Gastrocnemius medialis (tissue), 4 donors: ENCODE data around the gene ARL15. TPM values are rescaled to one million over a fixed set of nuclear protein-coding genes. Genes with fewer than 3 reads are reported as not detected.

Experiments
- ATAC-seq, 2 donors: fragments of 150-250 bp; one replicate each; pipeline ENCODE4 v1.9.1; 2016
- DNase-seq, 2 donors: peaks; one replicate each; pipeline ENCODE4 v3.0.0-alpha.2; 2019
- H3K27ac ChIP-seq, 4 donors: fragments of 200-600 bp; sonication (generic); 1 replicate in 1 of 4; 2 replicates in 3 of 4; pipeline ENCODE4 v1.5.1; 2016 to 2018; ENCODE audit warnings: mild to moderate bottlenecking in 2 of 4, moderate library complexity in 1 of 4
- H3K27me3 ChIP-seq, 3 donors: fragments of 200-600 bp; sonication (generic) in 2 of 3; 1 replicate in 1 of 3; 2 replicates in 2 of 3; pipeline versions ENCODE4 v1.5.1 to v1.6.0; 2016 to 2019; ENCODE audit warnings: mild to moderate bottlenecking in 1 of 3, moderate library complexity in 1 of 3
- H3K36me3 ChIP-seq, 2 donors: fragments of 200-600 bp; sonication (generic) in 1 of 2; one replicate each; pipeline ENCODE4 v1.5.1; 2017 to 2018
- H3K4me1 ChIP-seq, 2 donors: fragments of 200-600 bp; sonication (generic) in 1 of 2; one replicate each; pipeline ENCODE4 v1.5.1; 2016 to 2017; ENCODE audit warnings: mild to moderate bottlenecking in 2 of 2
- H3K4me3 ChIP-seq, 4 donors: fragments of 200-600 bp; sonication (generic) in 3 of 4; 1 replicate in 1 of 4; 2 replicates in 3 of 4; pipeline ENCODE4 v1.5.1; 2016 to 2019; ENCODE audit warnings: mild to moderate bottlenecking in 2 of 4
- H3K9me3 ChIP-seq, 3 donors: fragments of 200-600 bp; sonication (generic) in 2 of 3; 1 replicate in 1 of 3; 2 replicates in 2 of 3; pipeline ENCODE4 v1.5.1; 2016 to 2019
- CTCF ChIP-seq, 5 experiments: fragments of 450-650 bp in 3 of 5; fragments of 200-600 bp in 2 of 5; sonication (generic) in 2 of 5; IDR thresholded peaks in 4 of 5; conservative IDR thresholded peaks in 1 of 5; 1 replicate in 4 of 5; 2 replicates in 1 of 5; pipeline ENCODE4 v1.5.1; 2016 to 2019; ENCODE audit warnings: antibody characterized with exemption in 5 of 5, mild to moderate bottlenecking in 3 of 5, moderate library complexity in 3 of 5
- POLR2A ChIP-seq, 2 donors: fragments of 450-650 bp; IDR thresholded peaks; one replicate each; pipeline ENCODE4 v1.6.1; 2017; ENCODE audit warnings: antibody characterized with exemption in 2 of 2, mild to moderate bottlenecking in 2 of 2, moderate library complexity in 2 of 2
- in situ Hi-C, 4 donors: fragments of 200-750 bp; cut with MboI; loops; one replicate each; pipeline versions ENCODE4 v1.15.0 to v1.8.0; 2017; ENCODE audit warnings: low sequenced_read_pairs in 4 of 4
- intact Hi-C: fragments of 100-400 bp; cut with DNase I; formaldehyde crosslinking; loops from one replicate; pipeline ENCODE4 v1.15.1; 2023; ENCODE audit warnings: low total_unique reads
- total RNA-seq, 4 donors: library from RNA; depleted of rRNA; stranded (reverse); fragments of >200 nt; gene quantifications; one replicate each; pipeline versions ENCODE4 v1.1.0 to v1.2.3, GENCODE V29; 2016

ARL15 gene
- total RNA-seq, 4 donors from 2014 or later, result 1.7 to 5.5 (median 3.2) TPM

- H3K27ac ChIP-seq, result no peak overlapping the region
- no peaks in the 10 kb centered on the region for H3K27me3 ChIP-seq
- no peak for TF ChIP-seq CTCF (IDR thresholded peaks at IDR 0.05 in 4 of 5, conservative IDR thresholded peaks at IDR 0.05 in 1 of 5)
- TF ChIP-seq POLR2A (IDR thresholded peaks at IDR 0.05), result no peak
- no peaks in the 10 kb centered on the region for H3K4me1 ChIP-seq
- no peaks in the 10 kb centered on the region for H3K9me3 ChIP-seq
- H3K4me3 ChIP-seq, result no peak overlapping the region
- DNase-seq, result no peak
- no peaks in the 10 kb centered on the region for H3K36me3 ChIP-seq
- intact Hi-C loops, result no loop called here
- ATAC-seq, result no peak
- in situ Hi-C loops, result no loop called here
These were observed 310.4 kb downstream of the ARL15 start for GRCh38 chr5:54000011-54000410.

GRCh38 chr5:53997736-53998627 is 312.4 kb downstream of the ARL15 start:
- TF ChIP-seq POLR2A (IDR thresholded peaks at IDR 0.05), result no peak
- no peak for TF ChIP-seq CTCF (IDR thresholded peaks at IDR 0.05 in 4 of 5, conservative IDR thresholded peaks at IDR 0.05 in 1 of 5)
- Histone ChIP-seq H3K27ac (no peak overlapping the region), H3K36me3 (no peaks in the 10 kb centered on the region), H3K9me3 (no peaks in the 10 kb centered on the region), H3K4me3 (no peak overlapping the region), H3K4me1 (no peaks in the 10 kb centered on the region), H3K27me3 (no peaks in the 10 kb centered on the region)
- in situ Hi-C loops (no loop called here), intact Hi-C loops (loop anchor here (10.0 kb wide), 1 partner anchor 523 kb away; no protein-coding TSS in a partner anchor)
- DNase-seq (no peak), ATAC-seq (no peak)

- intact Hi-C loops, result loop anchor here (10.0 kb wide), 1 partner anchor 521 kb away; no protein-coding TSS in a partner anchor
- Histone ChIP-seq H3K27me3 (no peaks in the 10 kb centered on the region), H3K4me1 (no peaks in the 10 kb centered on the region), H3K36me3 (no peaks in the 10 kb centered on the region), H3K9me3 (no peaks in the 10 kb centered on the region), H3K4me3 (no peak overlapping the region), H3K27ac (no peak overlapping the region)
- DNase-seq (no peak), ATAC-seq (no peak)
- in situ Hi-C loops, result no loop called here
- TF ChIP-seq CTCF (IDR thresholded peaks at IDR 0.05 in 4 of 5, conservative IDR thresholded peaks at IDR 0.05 in 1 of 5) (no peak), POLR2A (IDR thresholded peaks at IDR 0.05) (no peak)
These were observed 314.4 kb downstream of the ARL15 start for GRCh38 chr5:53996008-53996407.

GRCh38 chr5:53994148-53994547 is 316.2 kb downstream of the ARL15 start:
- in situ Hi-C loops, result no loop called here
- Histone ChIP-seq H3K4me1 (no peaks in the 10 kb centered on the region), H3K27me3 (no peaks in the 10 kb centered on the region), H3K27ac (no peak overlapping the region), H3K4me3 (no peak overlapping the region), H3K36me3 (no peaks in the 10 kb centered on the region), H3K9me3 (no peaks in the 10 kb centered on the region)
- no peak for TF ChIP-seq POLR2A (IDR thresholded peaks at IDR 0.05)
- TF ChIP-seq CTCF (IDR thresholded peaks at IDR 0.05 in 4 of 5, conservative IDR thresholded peaks at IDR 0.05 in 1 of 5), result no peak
- DNase-seq (no peak), ATAC-seq (no peak)
- intact Hi-C loops, result loop anchor here (10.0 kb wide), 1 partner anchor 519 kb away; no protein-coding TSS in a partner anchor
